CD4-positive, alpha-beta T cell treated with Interleukin-6 at 100 ng/mL for 8 hours (primary cell): Measurements from ENCODE around the gene OR56B1.
A peak's percentile ranks its signal among the peaks of the same experiment; 100 is the strongest.
"Not testable (repeated sequence)": the region's sequence is repeated elsewhere in the genome, so short reads cannot be mapped to it uniquely, and the experiment has no call there.

Experiments
- DNase-seq: peaks from one replicate; pipeline ENCODE4 v3.0.0-alpha.2; 2020; ENCODE audit warnings: mixed read lengths, low spot score

OR56B1 gene

GRCh38 chr11:5736396-5736795 is at the start of gene OR56B1:
OR56B1 (plus strand) TSS chr11:5736448; CDS start chr11:5736517, 69 bp downstream.
- no peak for DNase-seq

GRCh38 chr11:5688482-5688881 is 47.8 kb upstream of the OR56B1 start:
- no peak for DNase-seq

- DNase-seq = peak; percentile 74
These were observed 46.7 kb upstream of the OR56B1 start, which contains the start of gene TRIM22 for GRCh38 chr11:5689551-5689983. TRIM22 (plus strand) TSS chr11:5689790; CDS start chr11:5696233, 6,443 bp downstream.

- DNase-seq = no peak
These were observed 46.0 kb upstream of the OR56B1 start for GRCh38 chr11:5690216-5690615.

- no peak for DNase-seq
These were observed 45.5 kb upstream of the OR56B1 start for GRCh38 chr11:5690736-5691135.

- DNase-seq = not testable (repeated sequence)
These were observed 44.8 kb upstream of the OR56B1 start for GRCh38 chr11:5691238-5691963.

GRCh38 chr11:5691964-5692361 is 44.3 kb upstream of the OR56B1 start:
- DNase-seq = peak; percentile 22

- DNase-seq = no peak
These were observed 41.6 kb upstream of the OR56B1 start for GRCh38 chr11:5694642-5695041.

GRCh38 chr11:5695580-5695979 is 40.7 kb upstream of the OR56B1 start:
- no peak for DNase-seq

GRCh38 chr11:5696210-5696609 is 40.0 kb upstream of the OR56B1 start:
- DNase-seq = no peak

GRCh38 chr11:5698281-5698680 is 38.0 kb upstream of the OR56B1 start:
- DNase-seq = no peak

GRCh38 chr11:5700421-5701054 is 35.7 kb upstream of the OR56B1 start:
- DNase-seq = no peak

GRCh38 chr11:5701055-5701577 is 35.1 kb upstream of the OR56B1 start:
- no peak for DNase-seq

- DNase-seq = no peak
These were observed 32.3 kb upstream of the OR56B1 start for GRCh38 chr11:5703741-5704536.

GRCh38 chr11:5705688-5706087 is 30.6 kb upstream of the OR56B1 start:
- DNase-seq = no peak

GRCh38 chr11:5712507-5712906 is 23.7 kb upstream of the OR56B1 start:
- no peak for DNase-seq

GRCh38 chr11:5713695-5714094 is 22.6 kb upstream of the OR56B1 start:
- no peak for DNase-seq

GRCh38 chr11:5716518-5716917 is 19.7 kb upstream of the OR56B1 start:
- DNase-seq = not testable (repeated sequence)

GRCh38 chr11:5719703-5720495 is 16.3 kb upstream of the OR56B1 start:
- DNase-seq = no peak

- no peak for DNase-seq
These were observed 13.6 kb upstream of the OR56B1 start for GRCh38 chr11:5722622-5723021.

- no peak for DNase-seq
These were observed 9.9 kb upstream of the OR56B1 start for GRCh38 chr11:5726351-5726750.

- no peak for DNase-seq
These were observed 8.6 kb upstream of the OR56B1 start for GRCh38 chr11:5727691-5728090.
